ENCODE results near the gene HACD1. TPM values are rescaled to one million over a fixed set of nuclear protein-coding genes. Genes with fewer than 3 reads are reported as not detected.

Gene HACD1, protein sequence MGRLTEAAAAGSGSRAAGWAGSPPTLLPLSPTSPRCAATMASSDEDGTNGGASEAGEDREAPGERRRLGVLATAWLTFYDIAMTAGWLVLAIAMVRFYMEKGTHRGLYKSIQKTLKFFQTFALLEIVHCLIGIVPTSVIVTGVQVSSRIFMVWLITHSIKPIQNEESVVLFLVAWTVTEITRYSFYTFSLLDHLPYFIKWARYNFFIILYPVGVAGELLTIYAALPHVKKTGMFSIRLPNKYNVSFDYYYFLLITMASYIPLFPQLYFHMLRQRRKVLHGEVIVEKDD
- total RNA-seq: 10 to 100 TPM; 51.9 to 79.9 (median 71.2) TPM

DNA sequence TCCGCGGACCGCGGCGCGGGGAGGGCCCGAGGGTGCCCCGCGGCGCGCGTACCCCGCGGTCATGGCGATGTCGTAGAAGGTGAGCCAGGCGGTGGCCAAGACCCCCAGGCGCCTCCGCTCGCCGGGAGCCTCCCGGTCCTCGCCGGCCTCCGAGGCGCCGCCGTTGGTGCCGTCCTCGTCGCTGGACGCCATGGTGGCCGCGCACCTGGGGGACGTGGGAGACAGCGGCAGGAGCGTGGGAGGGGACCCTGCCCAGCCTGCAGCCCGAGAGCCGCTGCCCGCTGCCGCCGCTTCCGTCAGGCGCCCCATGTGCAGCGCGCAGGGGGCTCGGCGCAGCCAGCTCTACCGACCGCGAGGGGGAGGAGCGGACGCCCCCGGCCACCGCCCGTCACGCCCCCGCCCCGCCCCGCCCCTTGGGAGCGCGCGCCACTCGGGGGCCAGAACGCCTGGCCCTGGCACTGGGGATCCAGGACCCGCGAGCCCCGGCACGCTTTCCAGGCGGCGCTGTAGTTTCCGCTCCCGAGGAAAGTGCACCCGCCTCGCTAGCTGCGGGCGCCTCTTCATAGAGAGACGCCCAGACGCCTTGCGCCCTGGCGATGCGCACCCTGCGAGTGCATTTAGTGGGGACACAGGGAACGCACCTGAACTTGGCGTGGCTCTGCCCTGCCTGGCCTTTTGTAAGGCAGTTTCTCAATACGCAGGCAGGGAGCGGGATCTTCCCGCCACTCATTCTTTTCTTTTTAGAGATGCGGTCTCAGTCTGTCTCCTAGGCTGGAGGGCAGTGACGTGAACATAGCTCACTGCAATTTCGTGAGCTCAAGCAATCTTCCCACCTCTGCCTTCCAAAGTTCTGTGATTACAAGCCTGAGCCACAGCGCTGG is at the start of gene HACD1:
Gene HACD1, minus strand, starts transcription at position 344 of the 881 bp plus-strand sequence. Its CDS starts 35 bp downstream, at position 309.
- Histone ChIP-seq H3K4me3 (peak within 1 kb of the TSS; percentile 77 to 99 (median 84)), H3K27me3 (no peaks in the 10 kb centered on the region), H3K4me1 (peaks cover 6 to 32% (median 25%) of the 10 kb centered on the region in 4 donors), H3K36me3 (peaks cover 0 to 3% (median 0%) of the 10 kb centered on the region in 4 donors), H3K27ac (replicated peaks in 1 of 4) (peak within 1 kb of the TSS; percentile 94 to 100 (median 96)), H3K9me3 (no peaks in the 10 kb centered on the region)
- TF ChIP-seq POLR2A (IDR thresholded peaks at IDR 0.05; ENCODE audit: low read depth): peak; percentile 34
- peak; percentile 56 to 85 for TF ChIP-seq POLR2AphosphoS5 (IDR thresholded peaks at IDR 0.05)
- TF ChIP-seq, protein P1, sequence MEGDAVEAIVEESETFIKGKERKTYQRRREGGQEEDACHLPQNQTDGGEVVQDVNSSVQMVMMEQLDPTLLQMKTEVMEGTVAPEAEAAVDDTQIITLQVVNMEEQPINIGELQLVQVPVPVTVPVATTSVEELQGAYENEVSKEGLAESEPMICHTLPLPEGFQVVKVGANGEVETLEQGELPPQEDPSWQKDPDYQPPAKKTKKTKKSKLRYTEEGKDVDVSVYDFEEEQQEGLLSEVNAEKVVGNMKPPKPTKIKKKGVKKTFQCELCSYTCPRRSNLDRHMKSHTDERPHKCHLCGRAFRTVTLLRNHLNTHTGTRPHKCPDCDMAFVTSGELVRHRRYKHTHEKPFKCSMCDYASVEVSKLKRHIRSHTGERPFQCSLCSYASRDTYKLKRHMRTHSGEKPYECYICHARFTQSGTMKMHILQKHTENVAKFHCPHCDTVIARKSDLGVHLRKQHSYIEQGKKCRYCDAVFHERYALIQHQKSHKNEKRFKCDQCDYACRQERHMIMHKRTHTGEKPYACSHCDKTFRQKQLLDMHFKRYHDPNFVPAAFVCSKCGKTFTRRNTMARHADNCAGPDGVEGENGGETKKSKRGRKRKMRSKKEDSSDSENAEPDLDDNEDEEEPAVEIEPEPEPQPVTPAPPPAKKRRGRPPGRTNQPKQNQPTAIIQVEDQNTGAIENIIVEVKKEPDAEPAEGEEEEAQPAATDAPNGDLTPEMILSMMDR (IDR thresholded peaks at IDR 0.05): peak in 2 of 3 experiments; percentile 16 to 32
- TF ChIP-seq EP300 (IDR thresholded peaks at IDR 0.05): no peak
- intact Hi-C loops (cut with DNase I): loop anchor here (2.0 kb wide), 1 partner anchor 28 kb away; the partner anchor contains the start of gene STAM
- WGBS: 0% methylated on average over 8 of the region's 92 CpGs
- DNase-seq (ENCODE audit: extremely low spot score): no peak

DNA sequence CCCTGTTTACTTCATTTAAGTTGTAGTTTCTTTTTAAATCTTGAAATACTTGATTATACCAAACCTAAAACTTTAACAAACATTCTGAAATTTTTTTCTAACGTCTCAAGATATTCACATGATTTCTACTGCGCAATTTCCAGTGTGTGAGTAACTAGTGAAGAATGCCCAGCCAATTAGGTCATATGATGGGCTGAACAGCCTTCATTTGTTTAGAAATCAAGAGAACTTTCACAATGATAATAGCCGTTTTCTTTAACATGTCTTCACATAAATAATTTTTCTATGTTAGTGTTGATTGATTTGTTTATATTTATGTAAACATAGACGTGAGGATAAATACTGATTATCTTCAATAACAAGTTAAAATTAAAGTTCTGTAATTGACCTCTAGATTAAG is 48.6 kb upstream of the HACD1 start:
- Histone ChIP-seq H3K9me3 (no peaks in the 10 kb centered on the region), H3K27ac (replicated peaks in 1 of 4) (peak overlapping the region; percentile 29 to 69 (median 66)), H3K4me1 (peaks cover 5 to 19% (median 7%) of the 10 kb centered on the region in 4 donors), H3K27me3 (no peaks in the 10 kb centered on the region), H3K36me3 (peaks cover 0 to 10% (median 4%) of the 10 kb centered on the region in 4 donors), H3K4me3 (peak overlapping the region in 2 of 4 donors; percentile 11 to 14)
- TF ChIP-seq, protein P1 (IDR thresholded peaks at IDR 0.05): no peak
- TF ChIP-seq POLR2AphosphoS5 (IDR thresholded peaks at IDR 0.05): peak in 1 of 2 donors; percentile 74
- DNase-seq (ENCODE audit: extremely low spot score): no peak
- WGBS: 30% methylated on average over 4 of the region's 4 CpGs
- intact Hi-C loops (cut with DNase I): no loop called here

DNA sequence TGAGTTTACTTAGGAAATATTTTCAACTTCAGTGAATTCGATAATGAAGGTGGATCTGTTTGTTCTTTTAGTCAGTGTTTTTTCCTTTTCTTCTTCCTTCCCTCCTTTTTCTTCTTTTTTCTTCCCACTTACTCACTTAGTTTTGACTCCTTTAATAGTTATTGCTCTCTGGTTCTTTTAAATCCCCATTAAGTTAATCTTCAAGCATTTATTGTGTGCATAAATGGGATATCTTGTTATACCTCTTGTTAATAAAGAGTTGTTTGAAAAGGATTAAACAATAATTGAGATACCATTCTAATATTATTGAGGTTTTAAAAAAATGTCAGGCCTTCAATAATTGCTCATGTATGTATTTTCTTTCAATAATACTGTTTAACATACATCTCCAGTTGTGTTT is 46.3 kb upstream of the HACD1 start:
- H3K27ac ChIP-seq (replicated peaks in 1 of 4): no peak overlapping the region

More for the DNA sequence above, 46.3 kb upstream of the HACD1 start:
- Histone ChIP-seq H3K4me3 (no peak overlapping the region), H3K27me3 (no peaks in the 10 kb centered on the region), H3K36me3 (peaks cover 0 to 14% (median 4%) of the 10 kb centered on the region in 4 donors), H3K4me1 (peaks cover 0 to 11% (median 4%) of the 10 kb centered on the region in 4 donors), H3K9me3 (no peaks in the 10 kb centered on the region)
- TF ChIP-seq EP300 (IDR thresholded peaks at IDR 0.05) (no peak), POLR2AphosphoS5 (IDR thresholded peaks at IDR 0.05) (no peak), POLR2A (IDR thresholded peaks at IDR 0.05; ENCODE audit: low read depth) (no peak)
- TF ChIP-seq, protein P1 (IDR thresholded peaks at IDR 0.05): no peak
- no peak for DNase-seq (ENCODE audit: extremely low spot score)
- intact Hi-C loops (cut with DNase I): no loop called here
- 80% methylated on average over 1 of the region's 1 CpG for WGBS

Data from esophagus muscularis mucosa (tissue), 4 donors.